Sciatic nerve (tissue), 1 donor: Measurements from ENCODE around the gene PPP3R1. TPM values are rescaled to one million over a fixed set of nuclear protein-coding genes. Genes with fewer than 3 reads are reported as not detected.

ENCODE experiments used
- total RNA-seq: library from RNA; stranded (reverse); fragmentation: NEBNext Ultra II Directional; extraction: Animal tissue kit (Norgen Biotek cat#: 25700); gene quantifications from one replicate; pipeline ENCODE4 v1.2.1, GENCODE V29; 2021
- donor health status: DM: no; HTN: no; CAD: no.

The PPP3R1 gene
- total RNA-seq, 1 donor from 2014 or later, result 64.0 TPM

Other genes starting within 250 kb of the PPP3R1 start
- 18.5 TPM for gene C1D, start 189.5 kb downstream of the PPP3R1 start, total RNA-seq
- gene PNO1, start 94.6 kb downstream of the PPP3R1 start, total RNA-seq, result 10.6 TPM
- 41.7 TPM for gene CNRIP1, start 67.4 kb upstream of the PPP3R1 start, total RNA-seq
- gene PLEK, start 112.8 kb upstream of the PPP3R1 start, total RNA-seq, result 21.0 TPM
- gene FBXO48, start 214.8 kb upstream of the PPP3R1 start, total RNA-seq, result 2.1 TPM
- gene APLF, start 215.1 kb upstream of the PPP3R1 start, total RNA-seq, result 14.4 TPM